GM21390 (cell line): ENCODE measurements around the gene TCF25.
"Not testable (repeated sequence)": the region's sequence is repeated elsewhere in the genome, so short reads cannot be mapped to it uniquely, and the experiment has no call there.

Source experiments
- ATAC-seq: cut with Tn5 transposase; IDR thresholded peaks from one replicate; pipeline ENCODE4 v1.9.1; 2021; ENCODE audit not compliant: unreplicated experiment

TCF25 gene

DNA sequence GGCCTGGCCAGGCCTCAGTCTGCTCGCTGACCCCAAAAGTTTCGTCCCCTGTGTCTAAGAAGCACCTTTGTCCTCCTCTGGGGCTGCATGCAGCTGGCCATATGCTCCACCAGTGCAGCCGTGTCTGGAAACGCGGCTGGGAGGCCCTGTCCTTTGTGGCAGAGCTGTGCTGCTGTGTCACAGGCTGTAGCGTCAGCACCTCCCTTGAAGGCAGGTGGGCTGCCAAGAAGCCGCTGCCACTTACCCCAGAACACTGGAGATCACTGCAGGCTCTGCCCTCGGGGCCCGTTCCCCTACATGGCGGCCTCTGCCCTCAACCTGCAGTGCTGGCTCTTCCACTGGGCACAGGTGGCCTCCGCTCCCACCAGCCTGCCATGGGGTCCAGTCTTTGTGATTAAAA is 29.6 kb downstream of the TCF25 start:
- no peak for ATAC-seq

DNA sequence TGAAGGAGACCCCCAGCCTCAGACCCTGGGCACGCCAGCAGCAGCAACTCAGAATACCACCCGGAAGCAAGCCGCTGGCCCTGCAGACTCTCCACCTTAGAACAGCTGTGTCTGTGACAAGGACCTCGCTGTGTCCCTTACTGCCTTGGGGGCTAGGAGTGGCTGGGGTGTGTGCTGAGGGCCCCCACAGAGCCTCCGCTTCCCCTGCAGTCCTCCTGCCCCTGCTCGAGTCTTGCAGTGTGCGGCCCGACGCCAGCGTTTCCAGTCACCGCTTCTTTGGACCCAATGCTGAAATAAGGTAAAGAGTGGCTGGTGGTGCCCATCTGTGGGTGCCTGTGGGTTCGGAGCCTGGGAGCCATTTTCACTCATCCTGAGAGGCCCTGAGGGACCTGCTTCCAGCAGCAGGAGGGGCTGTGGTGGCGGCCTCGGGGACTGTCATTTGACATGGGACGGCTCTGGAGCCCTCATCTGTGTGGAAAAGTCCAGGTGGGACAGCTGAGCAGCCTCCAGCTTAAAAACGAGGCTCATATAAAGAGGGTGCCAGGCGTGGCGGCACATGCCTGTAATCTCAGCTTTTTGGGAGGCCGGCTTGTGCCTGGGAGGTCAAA is 30.6 kb downstream of the TCF25 start:
- ATAC-seq = no peak

DNA sequence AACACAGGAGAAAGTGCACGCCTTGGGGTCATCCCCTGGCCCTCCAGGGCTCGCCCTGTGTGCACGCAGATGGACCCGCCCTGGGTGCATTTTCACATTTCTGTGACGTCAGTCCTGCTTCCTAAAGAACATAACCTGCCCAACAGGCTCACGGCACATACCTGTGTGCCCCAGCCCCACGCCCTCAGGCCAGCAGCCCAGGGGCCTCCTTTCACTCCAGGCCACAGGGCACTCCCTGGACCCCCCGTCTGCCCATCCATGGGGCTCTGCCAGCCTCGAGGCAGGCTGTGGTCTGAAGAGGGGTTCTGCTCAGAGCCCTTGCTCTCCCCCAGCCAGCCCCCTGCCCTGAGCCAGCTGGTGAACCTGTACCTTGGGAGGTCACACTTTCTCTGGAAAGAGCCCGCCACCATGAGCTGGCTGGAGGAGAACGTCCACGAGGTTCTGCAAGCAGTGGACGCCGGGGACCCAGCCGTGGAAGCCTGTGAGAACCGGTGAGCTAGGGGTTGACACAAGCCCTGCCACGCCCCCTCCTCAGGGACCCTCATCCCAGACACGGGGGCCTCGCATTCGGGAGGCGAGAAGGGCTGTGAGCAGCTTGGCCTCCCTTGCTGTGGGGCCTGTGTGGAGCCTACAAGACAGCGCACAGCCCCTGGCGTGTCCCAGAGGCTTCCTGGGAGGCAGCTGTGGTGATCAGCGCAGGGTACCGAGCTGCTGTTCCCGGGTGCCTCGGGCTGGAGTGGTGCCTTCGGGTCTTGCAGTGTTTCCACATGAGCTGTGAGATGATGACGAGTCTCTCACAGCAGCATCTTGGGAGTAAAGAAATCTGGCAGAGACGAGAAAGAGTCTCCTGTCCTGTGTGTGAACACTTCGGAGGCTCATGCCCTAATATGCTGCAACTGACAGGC is 31.5 kb downstream of the TCF25 start:
- no peak for ATAC-seq

DNA sequence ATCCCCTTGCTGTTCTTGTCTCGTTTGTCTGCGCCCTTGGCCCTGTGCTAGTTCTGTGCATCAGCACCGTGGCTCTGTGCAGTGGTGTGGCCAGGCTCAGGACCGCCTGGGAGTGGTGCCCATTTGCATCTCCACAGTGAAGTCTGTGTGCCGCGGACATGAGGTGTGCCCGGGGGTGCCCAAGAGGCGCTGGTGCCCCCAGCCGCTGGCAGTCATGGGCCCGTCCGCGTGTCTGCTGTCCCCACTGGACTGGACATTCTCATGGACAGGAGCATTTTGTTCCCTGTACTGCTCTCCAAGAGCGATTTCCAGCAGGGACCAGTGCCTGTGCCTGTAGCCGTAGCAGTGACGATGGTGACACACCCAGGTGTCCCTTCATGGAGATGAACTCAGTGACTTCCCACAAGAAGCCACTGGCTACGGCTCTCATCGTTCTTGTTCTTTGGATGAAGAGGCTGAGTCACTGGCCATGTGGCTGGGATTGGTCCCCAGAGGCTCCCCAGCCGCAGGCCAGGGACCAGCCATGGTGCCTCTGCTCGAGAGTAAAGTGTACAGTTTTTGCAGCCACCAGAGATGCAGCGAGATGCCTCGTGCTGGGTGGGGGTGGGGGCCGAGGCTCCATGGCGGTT is 32.2 kb downstream of the TCF25 start:
- ATAC-seq = no peak

DNA sequence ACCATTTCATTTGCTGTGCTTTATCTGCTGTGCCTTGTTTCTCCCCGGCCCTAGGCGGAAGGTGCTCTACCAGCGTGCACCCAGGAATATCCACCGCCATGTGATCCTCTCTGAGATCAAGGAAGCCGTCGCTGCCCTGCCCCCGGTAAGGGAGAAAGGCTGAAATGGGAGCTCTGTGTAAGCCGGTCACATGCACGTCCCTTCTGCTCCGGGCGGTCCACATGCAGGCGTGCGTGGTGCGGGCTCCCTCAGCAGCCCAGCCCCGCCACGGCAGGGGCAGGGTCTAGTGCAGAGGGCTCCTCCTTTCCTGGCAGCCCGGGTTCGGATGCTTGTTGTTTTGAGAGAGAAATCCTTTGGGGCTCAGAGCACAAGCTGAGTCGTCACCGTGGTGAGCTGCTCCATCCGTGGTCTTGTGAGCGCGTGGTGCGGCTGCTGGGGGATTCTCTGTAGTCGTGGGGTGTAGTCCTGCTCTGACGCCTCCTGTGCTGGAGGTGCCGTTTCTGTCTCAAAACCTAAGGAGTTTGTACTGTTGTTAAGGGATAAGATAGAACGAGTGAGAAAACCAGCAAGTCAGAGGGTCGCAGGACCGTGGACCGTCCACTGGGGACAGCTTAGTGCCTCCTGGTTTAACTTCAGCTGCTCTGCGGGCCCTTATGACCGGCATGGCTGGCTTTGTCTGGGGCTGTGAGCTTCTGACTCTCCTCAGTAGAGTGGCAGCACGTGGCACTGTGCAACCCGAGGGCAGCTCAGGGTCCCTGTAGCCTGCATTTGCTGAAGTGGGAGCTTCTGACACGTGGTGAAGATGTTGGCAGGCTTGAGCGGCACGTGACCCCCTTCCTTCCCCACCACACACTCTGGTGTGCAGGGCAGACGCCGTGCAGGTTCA is 33.0 kb downstream of the TCF25 start:
- no peak for ATAC-seq

DNA sequence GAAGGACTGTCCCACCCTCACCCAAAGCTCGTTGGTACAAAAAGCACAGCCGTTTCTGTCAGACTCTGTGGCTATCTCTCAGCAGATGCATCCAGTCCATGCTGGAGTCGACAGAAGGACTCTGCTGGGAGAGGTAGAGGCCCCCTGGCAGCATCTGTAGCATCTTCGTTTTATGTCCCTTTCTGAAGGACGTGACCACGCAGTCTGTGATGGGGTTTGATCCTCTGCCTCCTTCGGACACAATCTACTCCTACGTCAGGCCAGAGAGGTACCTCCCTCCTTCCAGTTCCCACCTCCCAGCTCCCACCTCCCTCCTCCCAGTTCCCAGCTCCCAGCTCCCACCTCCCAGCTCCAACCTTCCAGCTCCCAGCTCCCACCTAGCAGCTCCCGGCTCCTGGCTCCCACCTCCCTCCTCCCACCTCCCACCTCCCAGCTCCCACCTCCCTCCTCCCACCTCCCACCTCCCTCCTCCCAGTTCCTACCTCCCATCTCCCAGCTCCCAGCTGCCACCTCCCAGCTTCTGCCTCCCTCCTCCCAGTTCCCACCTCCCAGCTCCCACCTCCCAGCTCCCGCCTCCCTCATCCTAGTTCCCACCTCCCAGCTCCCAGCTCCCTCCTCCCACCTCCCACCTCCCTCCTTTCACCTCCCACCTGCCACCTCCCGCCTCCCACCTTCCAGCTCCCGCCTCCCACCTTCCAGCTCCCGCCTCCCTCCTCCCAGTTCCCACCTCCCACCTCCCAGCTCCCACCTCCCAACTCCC is 33.8 kb downstream of the TCF25 start:
- no peak for ATAC-seq

DNA sequence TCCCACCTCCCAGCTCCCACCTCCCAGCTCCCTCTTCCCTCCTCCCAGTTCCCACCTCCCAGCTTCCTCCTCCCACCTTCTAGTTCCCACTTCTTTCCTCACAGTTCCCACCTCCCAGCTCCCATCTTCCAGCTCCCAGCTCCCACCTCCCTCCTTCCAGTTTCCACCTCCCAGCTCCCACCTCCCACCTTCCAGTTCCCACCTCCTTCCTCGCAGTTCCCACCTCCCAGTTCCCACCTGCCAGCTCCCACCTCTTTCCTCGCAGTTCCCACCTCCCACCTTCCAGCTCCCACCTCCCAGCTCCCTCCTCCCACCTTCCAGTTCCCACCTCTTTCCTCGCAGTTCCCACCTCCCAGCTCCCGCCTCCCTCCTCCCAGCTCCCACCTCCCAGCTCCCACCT is 34.8 kb downstream of the TCF25 start:
- ATAC-seq = no peak

DNA sequence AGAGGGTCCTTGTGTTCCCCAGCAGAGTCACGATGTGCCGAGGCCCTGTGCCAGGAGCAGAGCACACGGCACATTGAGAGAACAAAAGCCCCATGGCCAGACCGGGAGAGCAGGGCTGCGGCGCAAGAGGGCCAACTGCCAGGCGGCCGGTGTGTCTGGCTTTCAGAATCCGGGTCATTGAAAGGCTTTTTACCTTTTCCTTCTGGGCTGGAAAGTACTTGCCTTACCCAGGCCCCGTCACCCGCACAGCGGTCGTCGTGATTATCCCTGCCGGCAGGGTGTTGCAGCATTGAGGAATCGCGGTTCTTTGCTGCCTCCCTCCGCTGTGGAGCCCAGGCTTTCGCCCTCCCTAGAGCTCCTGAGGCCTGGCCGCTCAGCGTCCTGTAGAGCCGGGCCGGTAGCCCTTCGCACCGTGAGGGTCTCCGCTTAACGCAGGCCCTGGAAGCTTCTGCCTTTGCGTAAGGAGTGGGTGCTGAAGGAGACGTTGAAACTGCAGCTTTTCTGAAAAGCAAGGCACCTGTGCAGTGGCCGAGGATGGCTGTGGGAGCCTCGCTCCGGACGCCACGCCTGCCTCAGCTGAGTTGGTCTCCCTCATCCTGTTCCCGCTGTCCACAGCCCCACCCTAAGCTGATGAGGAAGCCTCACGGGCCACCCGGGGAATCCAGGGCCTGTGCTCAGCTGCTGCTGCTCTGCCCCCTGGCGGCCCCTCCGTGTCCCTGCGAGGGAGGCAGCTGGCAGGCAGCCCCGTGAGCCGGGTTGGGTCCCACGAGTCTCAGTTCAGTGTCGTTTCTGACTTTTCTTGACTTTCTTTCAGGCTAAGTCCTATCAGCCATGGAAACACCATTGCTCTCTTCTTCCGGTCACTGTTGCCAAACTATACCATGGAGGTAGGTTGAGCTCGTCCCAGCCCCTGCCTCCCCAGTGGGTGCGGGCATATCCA is 36.7 kb downstream of the TCF25 start:
- ATAC-seq = peak; percentile 61

DNA sequence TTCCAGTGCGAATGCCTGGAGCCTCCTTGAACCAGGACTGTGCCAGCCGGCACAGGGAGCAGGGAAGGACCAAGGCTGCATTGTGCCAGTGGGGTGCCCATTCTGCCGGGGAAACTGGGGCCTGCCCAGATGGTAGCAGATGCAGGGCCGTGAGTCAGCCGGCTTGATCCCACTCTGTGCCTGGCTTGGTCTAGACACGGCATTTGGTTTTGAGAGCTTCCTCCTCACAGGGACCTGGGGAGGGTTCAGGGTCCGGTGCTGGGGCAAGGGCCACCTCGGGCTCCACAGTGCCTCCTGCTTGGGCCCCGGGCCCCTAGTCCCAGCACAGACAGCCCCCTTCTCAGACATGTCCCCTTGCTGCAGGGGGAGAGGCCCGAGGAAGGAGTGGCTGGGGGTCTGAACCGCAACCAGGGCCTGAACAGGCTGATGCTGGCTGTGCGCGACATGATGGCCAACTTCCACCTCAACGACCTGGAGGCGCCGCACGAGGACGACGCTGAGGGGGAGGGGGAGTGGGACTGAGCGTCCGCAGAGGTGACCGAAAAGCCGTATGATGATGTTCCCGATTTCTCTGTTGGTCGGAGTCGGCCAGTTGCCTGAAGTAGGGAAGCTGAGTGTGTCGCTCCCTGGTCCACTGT is 37.4 kb downstream of the TCF25 start:
- no peak for ATAC-seq

DNA sequence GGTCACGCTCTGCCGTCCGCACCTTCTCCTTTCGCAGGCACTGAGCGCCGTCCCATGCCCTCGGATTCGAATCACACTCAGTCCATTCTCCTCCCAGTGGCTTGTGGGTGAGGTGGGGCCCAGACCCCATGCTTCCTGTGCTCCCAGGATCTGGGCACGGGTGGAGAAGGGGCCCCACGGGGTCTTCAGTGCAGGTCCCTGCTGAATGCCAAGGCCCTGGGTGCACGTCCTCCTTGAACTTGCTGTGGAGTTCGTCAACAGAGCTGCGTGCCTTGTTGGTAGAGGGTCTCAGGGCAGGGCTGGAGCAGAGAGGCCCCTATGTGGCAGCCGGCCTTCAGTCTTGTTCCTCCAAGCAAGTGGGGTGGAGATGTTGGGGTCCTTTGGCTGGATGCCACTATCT is 38.0 kb downstream of the TCF25 start:
- ATAC-seq = no peak

DNA sequence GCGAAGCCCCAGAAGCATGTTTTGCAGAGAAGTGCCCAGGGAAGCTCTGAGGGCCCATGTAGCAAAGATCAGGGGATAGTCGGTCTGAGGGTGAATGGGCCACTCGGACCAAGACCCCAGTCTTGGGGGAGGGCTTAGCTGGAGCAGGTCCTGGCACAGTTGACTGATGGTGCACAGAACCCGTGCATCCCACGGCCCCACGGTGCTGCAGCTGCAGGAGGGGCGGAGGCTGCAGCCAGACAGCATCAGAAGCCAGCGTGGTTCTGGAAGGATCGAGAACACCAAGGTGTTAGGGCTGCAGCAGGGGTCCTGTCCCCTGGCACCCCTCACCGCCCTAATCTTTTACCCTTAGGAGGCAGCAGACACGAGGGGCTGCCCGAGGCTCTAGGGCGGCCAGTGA is 38.8 kb downstream of the TCF25 start:
- no peak for ATAC-seq

DNA sequence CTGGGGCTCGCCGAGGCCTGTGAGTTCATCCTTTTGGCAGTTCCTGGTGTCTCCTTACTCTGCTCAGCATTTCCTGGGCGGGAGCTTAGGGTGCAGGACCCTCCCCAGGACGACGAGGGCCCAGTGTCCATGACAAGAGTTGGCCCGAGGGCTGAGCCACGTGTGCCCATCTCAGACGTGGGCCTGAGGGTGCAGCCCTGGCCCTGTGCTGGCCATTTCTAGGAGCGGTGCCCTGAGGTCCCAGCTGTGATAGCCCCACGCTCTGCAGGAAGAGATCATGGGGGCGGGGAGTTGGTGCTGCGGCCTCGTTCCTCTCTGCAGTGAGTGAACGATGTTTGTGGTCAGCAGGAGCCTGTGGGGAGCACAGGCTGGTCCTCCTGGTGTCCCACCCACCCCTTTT is 39.2 kb downstream of the TCF25 start:
- no peak for ATAC-seq

DNA sequence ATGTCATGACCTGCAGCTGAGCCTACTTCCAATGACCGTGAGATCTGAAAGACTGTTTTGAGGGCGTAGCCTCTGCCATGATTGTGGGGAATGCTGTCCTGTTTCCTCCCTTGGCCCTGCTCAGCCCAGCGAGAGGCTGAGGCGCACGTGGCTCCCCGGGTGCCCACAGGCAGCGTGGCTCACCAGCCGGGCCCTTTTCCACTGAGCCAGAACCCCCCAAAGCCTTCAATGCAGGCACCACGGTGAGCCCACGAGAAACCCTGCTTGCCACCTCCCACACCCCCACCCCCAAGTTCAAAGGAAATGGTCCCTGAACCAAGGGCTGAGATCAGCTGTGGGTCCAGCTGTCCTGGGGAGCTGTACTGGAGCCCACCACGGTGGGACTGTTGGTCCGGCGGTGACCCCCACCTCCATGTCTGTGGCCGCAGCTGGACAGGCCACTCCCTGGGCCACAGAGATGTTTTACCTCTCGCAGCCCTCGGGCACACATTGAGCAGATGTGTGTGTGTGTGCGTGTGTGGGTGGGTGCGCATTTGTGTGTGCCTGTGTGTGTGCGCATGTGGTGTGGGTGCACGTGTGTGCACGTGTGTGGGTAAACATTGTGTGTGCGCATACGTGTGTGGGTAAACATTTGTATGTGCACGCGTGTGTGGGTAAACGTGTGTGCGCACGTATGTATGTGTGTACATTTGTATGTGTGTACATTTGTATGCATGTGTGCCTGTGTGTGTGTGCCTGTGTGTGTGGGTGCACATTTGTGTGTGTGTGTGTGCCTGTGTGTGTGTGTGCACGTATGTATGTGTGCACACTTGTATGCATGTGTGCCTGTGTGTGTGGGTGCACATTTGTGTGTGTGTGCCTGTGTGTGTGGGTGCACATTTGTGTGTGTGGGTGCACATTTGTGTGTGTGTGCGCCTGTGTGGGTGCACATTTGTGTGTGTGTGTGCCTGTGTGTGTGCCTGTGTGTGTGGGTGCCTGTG is 40.3 kb downstream of the TCF25 start:
- no peak for ATAC-seq

DNA sequence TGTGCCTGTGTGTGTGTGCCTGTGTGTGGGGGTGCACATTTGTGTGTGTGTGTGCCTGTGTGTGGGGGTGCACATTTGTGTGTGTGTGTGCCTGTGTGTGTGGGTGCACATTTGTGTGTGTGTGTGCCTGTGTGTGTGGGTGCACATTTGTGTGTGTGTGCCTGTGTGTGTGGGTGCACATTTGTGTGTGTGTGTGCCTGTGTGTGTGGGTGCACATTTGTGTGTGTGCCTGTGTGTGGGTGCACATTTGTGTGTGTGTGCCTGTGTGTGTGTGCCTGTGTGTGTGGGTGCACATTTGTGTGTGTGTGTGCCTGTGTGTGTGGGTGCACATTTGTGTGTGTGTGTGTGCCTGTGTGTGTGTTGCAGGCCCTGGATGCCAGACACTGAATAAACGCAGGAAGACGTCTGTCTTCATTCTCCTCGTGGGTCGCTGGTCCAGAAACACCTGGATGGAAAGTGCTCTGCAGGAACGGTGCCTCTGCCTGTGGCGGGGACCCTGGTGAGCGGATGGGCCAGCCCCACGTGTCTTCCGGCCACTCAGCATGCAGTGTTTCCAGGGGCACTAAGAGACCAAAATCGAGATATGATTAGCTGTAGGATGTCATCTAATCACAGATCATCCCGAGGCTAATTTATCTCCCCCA is 41.4 kb downstream of the TCF25 start:
- ATAC-seq = not testable (repeated sequence)

DNA sequence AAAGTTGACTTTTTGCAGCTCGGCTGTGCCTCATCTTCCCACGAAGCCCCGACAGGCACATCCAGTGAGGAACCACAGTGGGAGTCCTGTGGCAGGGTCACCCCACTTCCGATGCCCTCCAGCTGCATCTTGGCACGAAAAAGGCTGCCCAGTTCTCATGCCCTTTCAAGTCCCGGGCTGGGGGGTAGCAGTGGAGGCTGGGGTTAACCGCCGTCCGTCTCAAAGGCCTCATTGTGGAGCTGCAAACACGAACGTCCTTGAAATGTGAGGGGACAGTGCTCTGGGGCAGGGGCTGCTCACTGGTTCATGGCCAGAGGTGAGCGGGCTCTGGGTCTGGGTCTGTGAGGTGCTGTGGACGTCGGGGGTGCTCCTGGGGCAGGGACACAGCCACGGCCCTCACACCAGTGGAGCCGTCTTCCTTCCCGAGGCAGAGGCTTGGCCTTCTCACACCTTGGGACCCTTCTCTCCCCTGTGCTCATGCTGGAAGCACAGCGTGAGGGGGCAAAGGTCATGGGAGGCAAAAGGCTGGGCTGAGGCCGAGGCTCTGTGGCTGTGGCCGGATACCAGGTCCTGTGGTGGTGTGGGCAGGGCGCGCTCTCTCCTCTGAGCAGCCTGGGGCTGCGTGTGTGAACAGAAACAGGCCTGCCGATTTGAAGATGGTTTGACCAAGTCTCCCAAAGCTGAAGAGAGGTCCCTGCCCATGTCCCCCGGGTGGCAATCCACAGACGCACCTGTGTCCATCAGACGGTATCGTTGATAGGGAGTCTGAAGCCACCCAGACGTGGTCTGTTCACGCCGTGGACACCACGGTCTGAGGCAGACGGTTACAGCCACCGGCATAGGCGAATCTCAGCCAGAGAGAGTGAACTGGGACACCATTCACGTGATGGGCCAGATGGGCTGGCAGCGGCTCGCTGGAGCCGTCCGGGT is 42.2 kb downstream of the TCF25 start:
- no peak for ATAC-seq
